ENCODE measurements around the gene SLC35B3.

SLC35B3 gene

DNA sequence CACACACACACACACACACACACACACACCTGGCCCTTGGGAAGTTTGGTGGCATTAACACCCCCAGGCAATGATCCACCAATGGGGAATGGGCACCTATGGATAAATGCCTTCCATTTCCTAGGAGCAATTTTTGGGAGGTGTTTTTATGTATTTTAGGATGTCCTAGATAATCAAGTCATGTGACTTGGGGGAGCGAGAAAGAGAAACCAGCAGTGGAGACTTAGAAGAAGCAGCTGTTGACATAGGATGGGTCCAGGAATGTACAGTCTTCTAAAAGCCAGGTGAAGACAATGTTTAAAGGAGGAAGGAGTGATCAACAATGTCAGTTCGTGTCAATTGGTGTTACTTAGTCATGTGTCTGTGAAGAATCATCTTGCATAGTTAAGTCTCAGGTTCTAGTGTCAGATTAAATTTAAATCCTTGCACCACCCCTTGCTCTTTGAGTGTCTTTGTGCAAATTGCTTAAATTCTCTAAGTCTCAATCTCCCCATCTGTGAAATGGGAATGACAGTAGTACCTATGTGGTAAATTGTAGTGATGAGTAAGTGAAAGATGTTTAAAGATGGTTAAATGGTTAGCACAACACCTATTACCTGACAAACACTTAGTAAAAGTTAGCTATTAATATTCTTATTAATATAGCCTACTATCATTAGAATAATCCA lies 4.4 kb upstream of the SLC35B3 start:
- no CpG with 5 or more reads among the region's 2 CpGs for WGBS (ENCODE audit: extremely low coverage, insufficient coverage, insufficient read length)
- no peak overlapping the region for H3K18ac ChIP-seq (ENCODE audit: low read length)
- no peak overlapping the region for H3K4ac ChIP-seq (ENCODE audit: low read depth, low read length)

DNA sequence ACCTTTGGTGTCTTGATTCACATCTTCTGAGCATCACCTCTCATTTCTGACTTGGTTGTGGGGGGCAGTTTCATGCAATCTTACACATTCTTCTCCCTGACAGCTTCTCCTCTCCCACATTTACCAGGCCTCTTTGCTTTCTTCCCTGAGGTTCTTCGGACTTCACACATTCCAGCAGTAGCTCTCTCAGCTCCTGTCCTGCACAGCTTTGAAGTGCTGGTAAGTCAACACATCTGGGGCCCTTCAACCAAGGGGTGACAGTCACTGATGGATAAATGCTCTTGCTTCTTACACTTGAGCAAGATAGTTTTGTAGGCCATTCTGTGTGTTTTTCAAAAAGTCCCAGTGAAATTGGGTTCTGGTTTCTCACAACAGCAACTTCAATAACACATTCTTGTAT lies 2.5 kb upstream of the SLC35B3 start:
- H3K23ac ChIP-seq (ENCODE audit: low read length) = no peak overlapping the region
- H3K36me3 ChIP-seq (ENCODE audit: control insufficient read depth in 1 of 2, insufficient read depth in 2 of 2, low read length in 2 of 2) = no peaks in the 10 kb centered on the region
- H2AFZ ChIP-seq (ENCODE audit: insufficient read depth, low read length, poor library complexity) = no peak overlapping the region
- H3K79me1 ChIP-seq (ENCODE audit: low read length) = peaks cover 9% of the 10 kb centered on the region
- H4K91ac ChIP-seq (ENCODE audit: low read depth, low read length) = no peak overlapping the region
- no peak overlapping the region for H3K27ac ChIP-seq (ENCODE audit: low read depth, low read length)
- H3K9ac ChIP-seq (ENCODE audit: low read length) = no peak overlapping the region
- no peak for DNase-seq
- H3K79me2 ChIP-seq (ENCODE audit: control insufficient read depth, insufficient read depth, low read length, poor library complexity) = peaks cover 7% of the 10 kb centered on the region
- no peak overlapping the region for H3K4me2 ChIP-seq (ENCODE audit: low read length)
- H3K4ac ChIP-seq (ENCODE audit: low read depth, low read length) = no peak overlapping the region
- H3K4me3 ChIP-seq (ENCODE audit: low read depth, low read length) = no peak overlapping the region
- H2BK12ac ChIP-seq (ENCODE audit: low read length) = no peak overlapping the region
- no peak overlapping the region for H3K14ac ChIP-seq (ENCODE audit: low read length)
- WGBS (ENCODE audit: extremely low coverage, insufficient coverage, insufficient read length) = no CpG with 5 or more reads among the region's 1 CpG
- H4K8ac ChIP-seq (ENCODE audit: low read depth, low read length) = no peak overlapping the region
- H2BK120ac ChIP-seq (ENCODE audit: insufficient read depth, low read length, poor library complexity) = no peak overlapping the region
- H3K4me1 ChIP-seq (ENCODE audit: control insufficient read depth in 1 of 2, insufficient read depth in 2 of 2, low read length in 2 of 2) = peaks cover 0 to 4% of the 10 kb centered on the region in 2 experiments
- H2BK5ac ChIP-seq (ENCODE audit: low read depth, low read length, poor library complexity) = no peak overlapping the region
- no peak overlapping the region for H3K18ac ChIP-seq (ENCODE audit: low read length)
- no peak overlapping the region for H2AK5ac ChIP-seq (ENCODE audit: low read length)
- no peak overlapping the region for H4K12ac ChIP-seq (ENCODE audit: low read depth, low read length)
- no peaks in the 10 kb centered on the region for H3K27me3 ChIP-seq (ENCODE audit: insufficient read depth, low read length)
- H3K9me3 ChIP-seq (ENCODE audit: insufficient read depth, low read depth, low read length) = no peaks in the 10 kb centered on the region

More for the DNA sequence above, 4.4 kb upstream of the SLC35B3 start:
- H3K4me3 ChIP-seq (ENCODE audit: low read depth, low read length) = no peak overlapping the region
- no peak overlapping the region for H2AK5ac ChIP-seq (ENCODE audit: low read length)
- peaks cover 7% of the 10 kb centered on the region for H3K79me2 ChIP-seq (ENCODE audit: control insufficient read depth, insufficient read depth, low read length, poor library complexity)
- H4K91ac ChIP-seq (ENCODE audit: low read depth, low read length) = no peak overlapping the region
- no peak overlapping the region for H2AFZ ChIP-seq (ENCODE audit: insufficient read depth, low read length, poor library complexity)
- no peak overlapping the region for H2BK5ac ChIP-seq (ENCODE audit: low read depth, low read length, poor library complexity)
- no peak overlapping the region for H2BK120ac ChIP-seq (ENCODE audit: insufficient read depth, low read length, poor library complexity)
- no peak for DNase-seq
- no peaks in the 10 kb centered on the region for H3K27me3 ChIP-seq (ENCODE audit: insufficient read depth, low read length)
- H4K8ac ChIP-seq (ENCODE audit: low read depth, low read length) = no peak overlapping the region
- H3K36me3 ChIP-seq (ENCODE audit: control insufficient read depth in 1 of 2, insufficient read depth in 2 of 2, low read length in 2 of 2) = no peaks in the 10 kb centered on the region
- peaks cover 9% of the 10 kb centered on the region for H3K79me1 ChIP-seq (ENCODE audit: low read length)
- H4K12ac ChIP-seq (ENCODE audit: low read depth, low read length) = no peak overlapping the region
- H3K4me1 ChIP-seq (ENCODE audit: control insufficient read depth in 1 of 2, insufficient read depth in 2 of 2, low read length in 2 of 2) = peaks cover 0 to 4% of the 10 kb centered on the region in 2 experiments
- no peak overlapping the region for H3K9ac ChIP-seq (ENCODE audit: low read length)
- H3K23ac ChIP-seq (ENCODE audit: low read length) = no peak overlapping the region
- H3K27ac ChIP-seq (ENCODE audit: low read depth, low read length) = no peak overlapping the region
- no peaks in the 10 kb centered on the region for H3K9me3 ChIP-seq (ENCODE audit: insufficient read depth, low read depth, low read length)
- no peak overlapping the region for H2BK12ac ChIP-seq (ENCODE audit: low read length)
- no peak overlapping the region for H3K4me2 ChIP-seq (ENCODE audit: low read length)
- no peak overlapping the region for H3K14ac ChIP-seq (ENCODE audit: low read length)

DNA sequence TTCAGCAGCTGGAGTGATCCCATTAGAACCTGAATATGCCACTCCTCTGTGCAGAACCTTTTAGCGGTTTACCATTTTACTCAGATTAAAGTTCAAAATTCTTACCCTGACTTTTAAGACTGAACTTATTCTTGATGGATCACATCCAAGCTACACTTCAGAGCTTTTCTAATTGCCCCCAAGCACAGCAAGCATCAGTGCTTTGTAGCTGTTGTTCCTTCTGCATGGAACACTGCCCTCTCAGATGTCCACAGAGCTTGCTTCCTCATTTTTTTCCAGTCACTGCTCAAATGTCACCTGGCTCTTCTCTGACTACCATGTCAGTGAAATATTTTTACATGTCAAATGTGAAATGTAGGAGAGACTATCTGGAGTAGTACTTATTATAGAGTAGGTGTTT lies 1.6 kb upstream of the SLC35B3 start:
- WGBS (ENCODE audit: extremely low coverage, insufficient coverage, insufficient read length) = no CpG with 5 or more reads among the region's 1 CpG
- H3K4me2 ChIP-seq (ENCODE audit: low read length) = no peak overlapping the region
- DNase-seq = no peak

DNA sequence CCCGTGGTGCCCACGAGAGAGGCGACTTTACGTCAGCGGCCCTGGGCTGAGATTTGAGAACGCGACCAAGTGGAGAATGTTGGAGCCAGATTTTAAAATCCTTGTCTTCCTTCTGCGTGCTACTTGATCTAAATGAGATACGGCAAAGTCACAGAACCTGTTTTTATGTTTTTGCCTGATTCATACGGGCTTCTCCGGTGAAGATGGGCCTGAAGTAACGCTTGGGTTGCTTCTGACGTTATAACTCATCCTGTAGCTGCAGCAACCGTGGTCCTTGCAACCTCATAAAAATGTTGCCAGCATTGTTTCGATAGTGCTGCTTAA lies 462 bp upstream of the SLC35B3 start:
- peak overlapping the region; percentile 98 for H2AFZ ChIP-seq (ENCODE audit: insufficient read depth, low read length, poor library complexity)
- no peaks in the 10 kb centered on the region for H3K27me3 ChIP-seq (ENCODE audit: insufficient read depth, low read length)
- DNase-seq = peak; percentile 74 to 93
- H3K4me2 ChIP-seq (ENCODE audit: low read length) = peak overlapping the region; percentile 63
- H3K4me3 ChIP-seq (ENCODE audit: low read depth, low read length) = peak overlapping the region; percentile 61
- peak overlapping the region; percentile 91 for H4K91ac ChIP-seq (ENCODE audit: low read depth, low read length)
- peaks cover 7% of the 10 kb centered on the region for H3K79me2 ChIP-seq (ENCODE audit: control insufficient read depth, insufficient read depth, low read length, poor library complexity)
- H3K23ac ChIP-seq (ENCODE audit: low read length) = no peak overlapping the region
- H4K12ac ChIP-seq (ENCODE audit: low read depth, low read length) = peak overlapping the region; percentile 98
- peak overlapping the region; percentile 92 for H3K14ac ChIP-seq (ENCODE audit: low read length)
- peaks cover 9% of the 10 kb centered on the region for H3K79me1 ChIP-seq (ENCODE audit: low read length)
- no peak overlapping the region for H2AK5ac ChIP-seq (ENCODE audit: low read length)
- no peaks in the 10 kb centered on the region for H3K9me3 ChIP-seq (ENCODE audit: insufficient read depth, low read depth, low read length)
- H3K27ac ChIP-seq (ENCODE audit: low read depth, low read length) = peak overlapping the region; percentile 47
- peak overlapping the region; percentile 83 for H3K4ac ChIP-seq (ENCODE audit: low read depth, low read length)
- no peaks in the 10 kb centered on the region for H3K36me3 ChIP-seq (ENCODE audit: control insufficient read depth in 1 of 2, insufficient read depth in 2 of 2, low read length in 2 of 2)
- peak overlapping the region; percentile 95 for H4K8ac ChIP-seq (ENCODE audit: low read depth, low read length)
- H3K18ac ChIP-seq (ENCODE audit: low read length) = peak overlapping the region; percentile 85
- WGBS (ENCODE audit: extremely low coverage, insufficient coverage, insufficient read length) = no CpG with 5 or more reads among the region's 15 CpGs
- H2BK120ac ChIP-seq (ENCODE audit: insufficient read depth, low read length, poor library complexity) = peak overlapping the region; percentile 23
- peaks cover 0 to 4% of the 10 kb centered on the region in 2 experiments for H3K4me1 ChIP-seq (ENCODE audit: control insufficient read depth in 1 of 2, insufficient read depth in 2 of 2, low read length in 2 of 2)
- H2BK12ac ChIP-seq (ENCODE audit: low read length) = no peak overlapping the region
- peak overlapping the region; percentile 69 for H3K9ac ChIP-seq (ENCODE audit: low read length)
- H2BK5ac ChIP-seq (ENCODE audit: low read depth, low read length, poor library complexity) = peak overlapping the region; percentile 78

More for the DNA sequence above, 1.6 kb upstream of the SLC35B3 start:
- Histone ChIP-seq H3K4me3 (ENCODE audit: low read depth, low read length) (no peak overlapping the region), H3K14ac (ENCODE audit: low read length) (no peak overlapping the region), H3K36me3 (ENCODE audit: control insufficient read depth in 1 of 2, insufficient read depth in 2 of 2, low read length in 2 of 2) (no peaks in the 10 kb centered on the region), H3K4ac (ENCODE audit: low read depth, low read length) (no peak overlapping the region), H3K9me3 (ENCODE audit: insufficient read depth, low read depth, low read length) (no peaks in the 10 kb centered on the region), H3K18ac (ENCODE audit: low read length) (no peak overlapping the region), H3K79me1 (ENCODE audit: low read length) (peaks cover 9% of the 10 kb centered on the region), H4K91ac (ENCODE audit: low read depth, low read length) (no peak overlapping the region), H2BK120ac (ENCODE audit: insufficient read depth, low read length, poor library complexity) (no peak overlapping the region), H4K12ac (ENCODE audit: low read depth, low read length) (no peak overlapping the region), H2BK5ac (ENCODE audit: low read depth, low read length, poor library complexity) (no peak overlapping the region), H4K8ac (ENCODE audit: low read depth, low read length) (no peak overlapping the region), H3K23ac (ENCODE audit: low read length) (no peak overlapping the region), H3K27ac (ENCODE audit: low read depth, low read length) (no peak overlapping the region), H3K79me2 (ENCODE audit: control insufficient read depth, insufficient read depth, low read length, poor library complexity) (peaks cover 7% of the 10 kb centered on the region), H3K4me1 (ENCODE audit: control insufficient read depth in 1 of 2, insufficient read depth in 2 of 2, low read length in 2 of 2) (peaks cover 0 to 4% of the 10 kb centered on the region in 2 experiments), H3K9ac (ENCODE audit: low read length) (no peak overlapping the region), H2AK5ac (ENCODE audit: low read length) (no peak overlapping the region), H2AFZ (ENCODE audit: insufficient read depth, low read length, poor library complexity) (no peak overlapping the region), H2BK12ac (ENCODE audit: low read length) (no peak overlapping the region), H3K27me3 (ENCODE audit: insufficient read depth, low read length) (no peaks in the 10 kb centered on the region)

All from trophoblast cell (in vitro differentiated cells and primary cell).